ENCODE data around the gene HBQ1. TPM values are rescaled to one million over a fixed set of nuclear protein-coding genes. Genes with fewer than 3 reads are reported as not detected.

Gene HBQ1
- total RNA-seq, 2 donors from 2014 or later = not detected

DNA sequence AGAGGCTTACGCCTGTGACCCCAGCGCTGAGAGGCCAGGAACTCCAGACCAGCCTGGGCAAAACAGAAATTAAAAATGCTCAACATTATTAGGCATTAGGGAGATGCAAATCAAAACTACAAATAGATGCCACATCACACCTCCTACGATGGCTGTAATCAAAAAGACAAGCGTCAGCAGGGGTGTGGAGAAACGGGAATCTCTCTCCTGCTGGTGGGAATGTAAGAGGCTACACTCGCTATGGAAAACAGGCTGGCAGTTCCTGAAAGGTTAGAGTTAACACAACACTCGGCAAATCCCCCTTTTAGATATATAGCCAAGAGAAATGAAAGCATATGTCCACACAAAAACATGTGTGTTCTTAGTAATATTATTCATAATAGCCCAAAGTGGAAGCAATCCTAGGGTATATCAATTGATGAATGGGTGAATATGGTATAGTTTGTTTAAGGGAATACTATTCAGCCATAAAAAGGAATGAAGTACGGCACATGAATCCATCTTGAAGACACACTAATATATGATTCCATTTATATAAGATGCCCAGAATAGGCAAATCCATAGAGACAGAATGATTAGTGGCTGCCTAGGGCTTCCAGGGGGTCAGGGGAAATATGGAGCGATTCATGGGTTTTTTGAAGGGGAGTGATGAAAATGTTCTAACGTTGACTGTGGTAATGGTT, 39.9 kb upstream of the HBQ1 start:
- H3K9ac ChIP-seq (ENCODE audit: low read depth in 2 of 2, low read length in 2 of 2) = no peak overlapping the region
- intact Hi-C loops (cut with DNase I) = no loop called here
- no peak overlapping the region for H3K4me3 ChIP-seq
- TF ChIP-seq CTCF (IDR thresholded peaks at IDR 0.05) = no peak
- no peaks in the 10 kb centered on the region for H3K36me3 ChIP-seq
- H3K27ac ChIP-seq = no peak overlapping the region
- no peak for DNase-seq
- H3K4me1 ChIP-seq = no peaks in the 10 kb centered on the region
- no peaks in the 10 kb centered on the region for H3K27me3 ChIP-seq
- no peaks in the 10 kb centered on the region for H3K9me3 ChIP-seq

DNA sequence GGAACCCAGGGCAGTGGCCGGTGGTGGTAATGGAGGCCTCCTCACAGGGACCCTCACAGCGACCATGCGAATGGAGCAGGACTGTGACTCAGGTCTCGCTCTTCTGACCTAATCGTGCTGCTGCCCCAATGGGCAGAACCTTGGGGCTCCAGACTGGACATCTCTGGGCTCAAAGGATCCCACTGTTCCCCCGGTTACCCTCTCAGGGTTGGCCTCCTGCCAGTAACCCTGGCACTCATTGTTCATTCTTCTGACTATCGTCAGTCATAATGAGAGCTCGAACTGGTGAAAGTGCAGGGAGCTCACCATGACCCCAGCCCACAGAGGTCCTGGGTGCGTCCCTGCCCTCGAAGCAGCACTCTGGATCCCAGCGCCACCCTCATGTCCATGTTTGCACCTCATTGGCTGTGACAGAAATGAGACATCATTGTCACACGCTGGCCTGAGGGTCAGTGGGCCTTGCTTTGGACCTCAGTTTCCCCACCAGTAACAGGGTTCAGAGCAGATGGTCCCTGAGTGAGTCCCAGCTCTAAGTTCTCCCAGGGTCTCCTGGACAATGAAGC, 37.8 kb upstream of the HBQ1 start:
- TF ChIP-seq CTCF (IDR thresholded peaks at IDR 0.05) = no peak
- Histone ChIP-seq H3K4me3 (no peak overlapping the region), H3K9me3 (no peaks in the 10 kb centered on the region), H3K27me3 (no peaks in the 10 kb centered on the region), H3K4me1 (no peaks in the 10 kb centered on the region), H3K9ac (ENCODE audit: low read depth in 2 of 2, low read length in 2 of 2) (no peak overlapping the region), H3K27ac (no peak overlapping the region), H3K36me3 (no peaks in the 10 kb centered on the region)
- intact Hi-C loops (cut with DNase I) = no loop called here
- no peak for DNase-seq

- no peak overlapping the region for H3K4me3 ChIP-seq
- no peak overlapping the region for H3K9ac ChIP-seq (ENCODE audit: low read depth in 2 of 2, low read length in 2 of 2)
- no peak for TF ChIP-seq CTCF (IDR thresholded peaks at IDR 0.05)
- H3K9me3 ChIP-seq = no peaks in the 10 kb centered on the region
- H3K4me1 ChIP-seq = no peaks in the 10 kb centered on the region
- no peak for DNase-seq
- no peaks in the 10 kb centered on the region for H3K36me3 ChIP-seq
- intact Hi-C loops (cut with DNase I) = no loop called here
- no peak overlapping the region for H3K27ac ChIP-seq
- H3K27me3 ChIP-seq = no peaks in the 10 kb centered on the region
Observed at GRCh38 chr16:143047-143446, 37.2 kb upstream of the HBQ1 start.

- Histone ChIP-seq H3K4me3 (no peak overlapping the region), H3K9me3 (no peaks in the 10 kb centered on the region), H3K36me3 (no peaks in the 10 kb centered on the region), H3K9ac (ENCODE audit: low read depth in 2 of 2, low read length in 2 of 2) (no peak overlapping the region), H3K27me3 (no peaks in the 10 kb centered on the region), H3K4me1 (no peaks in the 10 kb centered on the region), H3K27ac (no peak overlapping the region)
- no peak for TF ChIP-seq CTCF (IDR thresholded peaks at IDR 0.05)
- intact Hi-C loops (cut with DNase I) = no loop called here
- no peak for DNase-seq
Observed at GRCh38 chr16:143456-143855, 36.8 kb upstream of the HBQ1 start.

- no peak for TF ChIP-seq CTCF (IDR thresholded peaks at IDR 0.05)
- Histone ChIP-seq H3K36me3 (no peaks in the 10 kb centered on the region), H3K9ac (ENCODE audit: low read depth in 2 of 2, low read length in 2 of 2) (no peak overlapping the region), H3K27ac (no peak overlapping the region), H3K4me1 (no peaks in the 10 kb centered on the region), H3K4me3 (no peak overlapping the region), H3K27me3 (no peaks in the 10 kb centered on the region), H3K9me3 (no peaks in the 10 kb centered on the region)
- intact Hi-C loops (cut with DNase I) = no loop called here
- DNase-seq = no peak
Observed at GRCh38 chr16:144797-145252, 35.4 kb upstream of the HBQ1 start.

Measured in colonic mucosa (tissue), 4 donors.